T follicular helper cell (primary cell): ENCODE results near the gene CHRNA1.

Source experiments
- DNase-seq: peaks from one replicate; pipeline ENCODE4 v3.0.0-alpha.2; 2020; ENCODE audit warnings: low read depth
- total RNA-seq, 2 experiments: gene quantifications; one replicate each; lab custom pipeline; 2026; lab: John Stamatoyannopoulos, UW

Gene CHRNA1
- total RNA-seq: 0 to 0.13 reads per million in 2 experiments

- no peak for DNase-seq
Observed at GRCh38 chr2:174764280-174765255, at the start of gene CHRNA1. CHRNA1 (minus strand) TSS chr2:174764472; CDS start chr2:174764394, 78 bp downstream.

- no peak for DNase-seq
Observed at GRCh38 chr2:174812037-174812436, 47.8 kb upstream of the CHRNA1 start.

GRCh38 chr2:174807931-174808330 is 43.7 kb upstream of the CHRNA1 start:
- DNase-seq: no peak

- DNase-seq: no peak
Observed at GRCh38 chr2:174805803-174806202, 41.5 kb upstream of the CHRNA1 start.

- DNase-seq: no peak
Observed at GRCh38 chr2:174802459-174802858, 38.2 kb upstream of the CHRNA1 start.

GRCh38 chr2:174800436-174801205 is 36.3 kb upstream of the CHRNA1 start:
- DNase-seq: no peak

GRCh38 chr2:174798801-174799200 is 34.5 kb upstream of the CHRNA1 start:
- no peak for DNase-seq

GRCh38 chr2:174797781-174798276 is 33.6 kb upstream of the CHRNA1 start:
- no peak for DNase-seq

GRCh38 chr2:174796319-174796771 is 32.1 kb upstream of the CHRNA1 start:
- DNase-seq: no peak

GRCh38 chr2:174794851-174795374 is 30.6 kb upstream of the CHRNA1 start:
- DNase-seq: no peak

GRCh38 chr2:174792309-174793025 is 28.2 kb upstream of the CHRNA1 start:
- no peak for DNase-seq

GRCh38 chr2:174791746-174792280 is 27.5 kb upstream of the CHRNA1 start:
- no peak for DNase-seq

GRCh38 chr2:174791020-174791419 is 26.7 kb upstream of the CHRNA1 start:
- no peak for DNase-seq

GRCh38 chr2:174789001-174789400 is 24.7 kb upstream of the CHRNA1 start:
- no peak for DNase-seq

- no peak for DNase-seq
Observed at GRCh38 chr2:174788291-174788929, 24.1 kb upstream of the CHRNA1 start.

GRCh38 chr2:174787487-174788205 is 23.4 kb upstream of the CHRNA1 start:
- DNase-seq: no peak

GRCh38 chr2:174786066-174786725 is 21.9 kb upstream of the CHRNA1 start:
- no peak for DNase-seq

GRCh38 chr2:174785481-174785880 is 21.2 kb upstream of the CHRNA1 start:
- DNase-seq: no peak

- no peak for DNase-seq
Observed at GRCh38 chr2:174784909-174785308, 20.6 kb upstream of the CHRNA1 start.
